Fibroblast of lung (primary cell): ENCODE data around the gene FSTL3. TPM values are rescaled to one million over a fixed set of nuclear protein-coding genes. Genes with fewer than 3 reads are reported as not detected.

Source experiments
- DNase-seq, 2 donors: peaks; one replicate each; pipeline versions ENCODE4 v3.0.0 to v3.0.0-alpha.2; 2010; ENCODE audit warnings: low read depth in 2 of 2
- H2AFZ ChIP-seq: 2 replicates; pipeline ENCODE4 v1.5.1; 2012; ENCODE audit warnings: low read length, control low read depth, inconsistent platforms
- H3K27ac ChIP-seq: 2 replicates; pipeline ENCODE4 v1.5.1; 2011; ENCODE audit warnings: low read length, control low read depth; ENCODE audit not compliant: insufficient read depth
- H3K27me3 ChIP-seq: 2 replicates; pipeline ENCODE4 v1.5.1; 2011; ENCODE audit warnings: mild to moderate bottlenecking, low read length; ENCODE audit not compliant: control insufficient read depth, insufficient read depth
- H3K36me3 ChIP-seq: 2 replicates; pipeline ENCODE4 v1.5.1; 2011; ENCODE audit warnings: low read length; ENCODE audit not compliant: control insufficient read depth, insufficient read depth
- H3K4me1 ChIP-seq: 2 replicates; pipeline ENCODE4 v1.5.1; 2011; ENCODE audit warnings: low read length; ENCODE audit not compliant: control insufficient read depth, insufficient read depth; ENCODE audit errors: extremely low read depth
- H3K4me2 ChIP-seq: 2 replicates; pipeline ENCODE4 v1.5.1; 2011; ENCODE audit warnings: low read length, control low read depth; ENCODE audit not compliant: insufficient read depth; ENCODE audit errors: extremely low read depth
- H3K4me3 ChIP-seq, 4 experiments: fragments of 200-600 bp in 1 of 4; sonication (generic) in 1 of 4; replicated peaks in 1 of 4; 2 replicates each; pipeline ENCODE4 v1.5.1; 2011 to 2016; ENCODE audit warnings: low read length in 4 of 4, low read depth in 3 of 4, mild to moderate bottlenecking in 3 of 4, control low read depth in 2 of 4, inconsistent platforms in 1 of 4, mixed read lengths in 1 of 4; ENCODE audit not compliant: insufficient read depth in 1 of 4; ENCODE audit errors: control extremely low read depth in 1 of 4
- H3K79me2 ChIP-seq: 2 replicates; pipeline ENCODE4 v1.5.1; 2012; ENCODE audit warnings: mild to moderate bottlenecking, low read length, inconsistent platforms; ENCODE audit not compliant: control insufficient read depth, insufficient read depth
- H3K9ac ChIP-seq: 2 replicates; pipeline ENCODE4 v1.5.1; 2011; ENCODE audit warnings: mild to moderate bottlenecking, low read length, control low read depth; ENCODE audit not compliant: insufficient read depth
- H3K9me3 ChIP-seq: 2 replicates; pipeline ENCODE4 v1.5.1; 2012; ENCODE audit warnings: low read depth, low read length; ENCODE audit not compliant: control insufficient read depth, insufficient read depth
- H4K20me1 ChIP-seq: 2 replicates; pipeline ENCODE4 v1.5.1; 2011; ENCODE audit warnings: low read length; ENCODE audit not compliant: control insufficient read depth, insufficient read depth; ENCODE audit errors: extremely low read depth
- CTCF ChIP-seq, 2 donors: IDR thresholded peaks in 1 of 2; conservative IDR thresholded peaks in 1 of 2; 1 replicate in 1 of 2; 2 replicates in 1 of 2; pipeline ENCODE4 v1.5.1; 2011 to 2012; ENCODE audit warnings: low read length in 2 of 2, control low read depth in 1 of 2, inconsistent platforms in 1 of 2, low read depth in 1 of 2, mild to moderate bottlenecking in 1 of 2
- EZH2 ChIP-seq: IDR thresholded peaks from 2 replicates; pipeline ENCODE4 v1.5.1; 2012; ENCODE audit warnings: low read length, control low read depth, mild to moderate bottlenecking; ENCODE audit errors: missing control alignments
- polyA plus RNA-seq, 2 donors: library from polyadenylated mRNA; depleted of rRNA in 1 of 2; stranded (reverse) in 1 of 2; unstranded in 1 of 2; fragments of >200 nt; gene quantifications; 2 replicates each; pipeline ENCODE4 v1.2.1, GENCODE V29; 2011 to 2012; ENCODE audit warnings: missing spikeins in 1 of 2
- total RNA-seq: library from RNA; depleted of rRNA; stranded (reverse); fragments of >200 nt; gene quantifications from 2 replicates; pipeline ENCODE4 v1.2.1, GENCODE V29; 2014

Gene FSTL3
- total and polyA plus RNA-seq, 2 donors (not counting 1 experiment from before 2014, with no cell fraction given), result 18.6 to 26.8 TPM

- Histone ChIP-seq H2AFZ (no peak overlapping the region), H3K9me3 (no peaks in the 10 kb centered on the region), H3K27ac (no peak overlapping the region), H3K9ac (no peak overlapping the region), H3K79me2 (peaks cover 2% of the 10 kb centered on the region), H3K36me3 (no peaks in the 10 kb centered on the region), H3K27me3 (no peaks in the 10 kb centered on the region), H3K4me2 (no peak overlapping the region), H3K4me1 (peaks cover 17% of the 10 kb centered on the region), H3K4me3 (no peak overlapping the region), H4K20me1 (no peaks in the 10 kb centered on the region)
- DNase-seq, result no peak
- TF ChIP-seq CTCF (conservative IDR thresholded peaks at IDR 0.05 in 1 of 2, IDR thresholded peaks at IDR 0.05 in 1 of 2; ENCODE audit: low read depth in 1 of 2, low read length in 2 of 2), result no peak
- TF ChIP-seq EZH2, result no peak
These were observed 1.7 kb upstream of the FSTL3 start for GRCh38 chr19:674282-675151.

DNA sequence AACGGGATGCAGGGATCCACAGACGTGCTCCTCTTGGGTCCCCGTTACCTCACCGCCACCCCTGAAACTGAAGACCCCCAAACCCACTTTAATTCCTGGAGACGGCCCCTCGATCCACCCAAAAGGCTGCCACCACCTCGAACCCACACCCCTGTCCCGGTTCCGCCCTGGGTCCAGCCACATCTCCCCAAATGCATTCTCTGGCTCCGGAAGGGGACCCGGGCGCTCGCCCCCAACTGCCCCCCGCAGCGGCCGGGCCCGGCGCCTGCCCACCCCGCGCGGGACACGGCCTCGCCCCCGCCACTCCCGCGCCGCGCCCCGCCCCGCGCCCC lies 219 bp upstream of the FSTL3 start:
- TF ChIP-seq CTCF (conservative IDR thresholded peaks at IDR 0.05 in 1 of 2, IDR thresholded peaks at IDR 0.05 in 1 of 2; ENCODE audit: low read depth in 1 of 2, low read length in 2 of 2), result no peak
- no peak for TF ChIP-seq EZH2
- H3K36me3 ChIP-seq, result no peaks in the 10 kb centered on the region
- peak overlapping the region; percentile 44 for H3K4me2 ChIP-seq
- no peaks in the 10 kb centered on the region for H4K20me1 ChIP-seq
- H3K4me1 ChIP-seq, result peaks cover 17% of the 10 kb centered on the region
- H3K9ac ChIP-seq, result peak overlapping the region; percentile 7
- H3K79me2 ChIP-seq, result peaks cover 2% of the 10 kb centered on the region
- DNase-seq, result no peak
- no peaks in the 10 kb centered on the region for H3K27me3 ChIP-seq
- no peak overlapping the region for H2AFZ ChIP-seq
- no peak overlapping the region for H3K27ac ChIP-seq
- peak overlapping the region in 2 of 4 experiments; percentile 31 to 36 for H3K4me3 ChIP-seq
- H3K9me3 ChIP-seq, result no peaks in the 10 kb centered on the region

DNA sequence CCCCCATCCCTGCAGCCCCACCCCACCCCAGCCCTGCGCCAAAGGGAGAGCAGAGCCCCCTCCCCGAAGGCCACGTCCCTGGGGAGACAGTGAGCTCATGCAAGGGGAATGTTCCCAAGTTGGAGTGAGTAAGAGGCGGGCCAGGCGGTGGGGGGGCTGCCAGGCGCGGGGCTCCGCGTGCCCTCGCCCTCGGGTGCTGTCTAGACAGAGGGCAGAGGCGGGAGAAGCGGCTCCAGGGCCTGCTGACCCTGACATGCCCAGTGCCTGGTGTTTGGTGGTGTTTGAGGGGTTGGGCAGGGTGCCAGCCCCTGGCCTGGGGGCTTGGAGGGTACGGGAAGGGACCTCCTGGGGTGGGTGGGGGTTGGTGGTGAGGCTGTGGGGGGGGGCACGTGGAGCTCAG lies 1.0 kb downstream of the FSTL3 start:
- Histone ChIP-seq H4K20me1 (no peaks in the 10 kb centered on the region), H3K4me1 (peaks cover 17% of the 10 kb centered on the region), H3K9me3 (no peaks in the 10 kb centered on the region), H2AFZ (no peak overlapping the region), H3K27me3 (no peaks in the 10 kb centered on the region), H3K9ac (peak overlapping the region; percentile 32), H3K4me3 (peak overlapping the region in 3 of 4 experiments; percentile 50 to 85 (median 67)), H3K27ac (no peak overlapping the region), H3K79me2 (peaks cover 2% of the 10 kb centered on the region), H3K4me2 (no peak overlapping the region), H3K36me3 (no peaks in the 10 kb centered on the region)
- DNase-seq, result peak; percentile 82 to 89
- TF ChIP-seq CTCF (conservative IDR thresholded peaks at IDR 0.05 in 1 of 2, IDR thresholded peaks at IDR 0.05 in 1 of 2; ENCODE audit: low read depth in 1 of 2, low read length in 2 of 2), result no peak
- TF ChIP-seq EZH2, result no peak
